NCI-H524 (cell line): ENCODE data around the gene ARL8A.
"Not testable (repeated sequence)": the region's sequence is repeated elsewhere in the genome, so short reads cannot be mapped to it uniquely, and the experiment has no call there.

Source experiments
- DNase-seq, 2 experiments: peaks; one replicate each; lab custom pipeline; 2025; lab: John Stamatoyannopoulos, UW

ARL8A gene

GRCh38 chr1:202158810-202159533, 14.4 kb upstream of the ARL8A start:
- no peak for DNase-seq

GRCh38 chr1:202157945-202158344, 13.4 kb upstream of the ARL8A start:
- DNase-seq = no peak

- DNase-seq = no peak
Measured at GRCh38 chr1:202156590-202156989, 12.1 kb upstream of the ARL8A start.

GRCh38 chr1:202155478-202156021, 11.0 kb upstream of the ARL8A start:
- no peak for DNase-seq

- peak; percentile 62 to 84 for DNase-seq
Measured at GRCh38 chr1:202154766-202155477, 10.4 kb upstream of the ARL8A start.

GRCh38 chr1:202154148-202154765, 9.7 kb upstream of the ARL8A start:
- DNase-seq = no peak

GRCh38 chr1:202153284-202153683, 8.7 kb upstream of the ARL8A start:
- DNase-seq = no peak

GRCh38 chr1:202152399-202152798, 7.9 kb upstream of the ARL8A start:
- no peak for DNase-seq

GRCh38 chr1:202151045-202151444, 6.5 kb upstream of the ARL8A start:
- DNase-seq = no peak

- no peak for DNase-seq
Measured at GRCh38 chr1:202150602-202151001, 6.1 kb upstream of the ARL8A start.

- no peak for DNase-seq
Measured at GRCh38 chr1:202150187-202150586, 5.7 kb upstream of the ARL8A start.

GRCh38 chr1:202149566-202149965, 5.0 kb upstream of the ARL8A start:
- DNase-seq = no peak

- DNase-seq = no peak
Measured at GRCh38 chr1:202148391-202148790, 3.9 kb upstream of the ARL8A start.

GRCh38 chr1:202146993-202147392, 2.5 kb upstream of the ARL8A start:
- no peak for DNase-seq

GRCh38 chr1:202146279-202146678, 1.7 kb upstream of the ARL8A start:
- no peak for DNase-seq

- not testable (repeated sequence) for DNase-seq
Measured at GRCh38 chr1:202145744-202146140, 1.2 kb upstream of the ARL8A start.

- no peak for DNase-seq
Measured at GRCh38 chr1:202145068-202145743, 669 bp upstream of the ARL8A start.

- DNase-seq = peak in 1 of 2 experiments; percentile 26
Measured at GRCh38 chr1:202143768-202144401, 652 bp downstream of the ARL8A start.

GRCh38 chr1:202143011-202143767, 1.3 kb downstream of the ARL8A start:
- DNase-seq = no peak

GRCh38 chr1:202141468-202141867, 3.1 kb downstream of the ARL8A start:
- not testable (repeated sequence) for DNase-seq

GRCh38 chr1:202140833-202141232, 3.7 kb downstream of the ARL8A start:
- no peak for DNase-seq
